Panc1 (cell line): ENCODE measurements around the gene MFF. TPM values are rescaled to one million over a fixed set of nuclear protein-coding genes. Genes with fewer than 3 reads are reported as not detected.

Source experiments
- ATAC-seq: fragments of 200-7000 bp; cut with Tn5 transposase; 2 replicates; pipeline ENCODE4 v1.9.1; 2020; ENCODE audit warnings: mild to moderate bottlenecking, moderate library complexity
- BruUV-seq: library from RNA; stranded (reverse); fragments of 400-500 nt; replicated peaks from 2 replicates; lab custom pipeline; 2021; lab: Mats Ljungman, UMichigan
- CTCF ChIA-PET: fragments of 300-600 bp; sonication (Branson Sonifier 250); formaldehyde crosslinking; loops from one replicate; lab custom pipeline; 2022; ENCODE audit warnings: antibody characterized with exemption; lab: Charles Lee
- POLR2A ChIA-PET: fragments of 300-600 bp; sonication (Branson Sonifier 250); formaldehyde crosslinking; loops from one replicate; lab custom pipeline; 2022; ENCODE audit warnings: antibody characterized with exemption; lab: Charles Lee
- DNase-seq: peaks from one replicate; pipeline ENCODE4 v3.0.0-alpha.2; 2010; ENCODE audit warnings: low read depth, low spot score
- H3K27ac ChIP-seq: 2 replicates; pipeline ENCODE4 v1.5.1; 2011; ENCODE audit warnings: mild to moderate bottlenecking, low read length, inconsistent platforms
- H3K27me3 ChIP-seq: fragments of 200-500 bp; sonication (Bioruptor generic); 2 replicates; pipeline ENCODE4 v1.6.0; 2014; ENCODE audit warnings: low read length, inconsistent platforms; ENCODE audit not compliant: control insufficient read depth, insufficient read depth
- H3K36me3 ChIP-seq: fragments of 200-500 bp; sonication (Bioruptor generic); 2 replicates; pipeline ENCODE4 v1.5.1; 2014; ENCODE audit warnings: inconsistent platforms, mild to moderate bottlenecking, low read length, moderate library complexity; ENCODE audit not compliant: control insufficient read depth, insufficient read depth
- H3K4me1 ChIP-seq: 2 replicates; pipeline ENCODE4 v1.5.1; 2011; ENCODE audit warnings: inconsistent platforms, mild to moderate bottlenecking, low read length, moderate library complexity; ENCODE audit not compliant: control insufficient read depth, insufficient read depth
- H3K4me3 ChIP-seq, 2 experiments: 2 replicates each; pipeline ENCODE4 v1.5.1; 2011 to 2012; ENCODE audit warnings: low read depth in 2 of 2, low read length in 2 of 2, mild to moderate bottlenecking in 2 of 2, inconsistent platforms in 1 of 2, moderate library complexity in 1 of 2
- H3K9me3 ChIP-seq: fragments of 200-500 bp; sonication (Bioruptor generic); 2 replicates; pipeline ENCODE4 v1.5.1; 2014; ENCODE audit warnings: low read depth, mild to moderate bottlenecking, inconsistent platforms, low read length, moderate library complexity; ENCODE audit not compliant: control insufficient read depth, insufficient read depth
- POLR2AphosphoS5 ChIP-seq: IDR thresholded peaks from 2 replicates; pipeline ENCODE4 v1.6.1; 2012; ENCODE audit warnings: mild to moderate bottlenecking, low read depth, low read length, moderate library complexity
- SIN3A ChIP-seq: IDR thresholded peaks from 2 replicates; pipeline ENCODE4 v1.6.1; 2012; ENCODE audit warnings: low read depth, mild to moderate bottlenecking, low read length, moderate library complexity, borderline replicate concordance; ENCODE audit not compliant: insufficient read depth
- TCF7L2 ChIP-seq: IDR thresholded peaks from 2 replicates; pipeline ENCODE4 v1.6.1; 2011; ENCODE audit warnings: mild to moderate bottlenecking, low read depth, low read length, inconsistent platforms
- in situ Hi-C: cut with HindIII; loops from 2 replicates; pipeline ENCODE4 v1.10.0; 2016; ENCODE audit warnings: low sequenced_read_pairs, low pct_unique_long_range_greater_than_20kb
- intact Hi-C: fragments of 100-400 bp; cut with micrococcal nuclease; formaldehyde crosslinking; loops from one replicate; pipeline ENCODE4 v1.10.0; 2022; ENCODE audit not compliant: unreplicated experiment
- total RNA-seq: library from RNA; stranded (reverse); gene quantifications from one replicate; pipeline ENCODE4 v1.2.1, GENCODE V29; 2021; ENCODE audit not compliant: unreplicated experiment
- TF ChIP-seq, protein P1 (sequence below): fragments of 450-650 bp; IDR thresholded peaks from 2 replicates; pipeline ENCODE4 v1.5.1; 2017; ENCODE audit warnings: mild to moderate bottlenecking
- TF ChIP-seq, protein P2 (sequence below), 2 experiments: IDR thresholded peaks; 2 replicates each; pipeline ENCODE4 v1.6.1; 2011 to 2012; ENCODE audit warnings: low read depth in 2 of 2, control low read depth in 1 of 2, low read length in 1 of 2, mild to moderate bottlenecking in 1 of 2, moderate library complexity in 1 of 2; ENCODE audit not compliant: insufficient read depth in 1 of 2

The MFF gene
- total RNA-seq, 1 experiment from 2014 or later, result 60.6 TPM

DNA sequence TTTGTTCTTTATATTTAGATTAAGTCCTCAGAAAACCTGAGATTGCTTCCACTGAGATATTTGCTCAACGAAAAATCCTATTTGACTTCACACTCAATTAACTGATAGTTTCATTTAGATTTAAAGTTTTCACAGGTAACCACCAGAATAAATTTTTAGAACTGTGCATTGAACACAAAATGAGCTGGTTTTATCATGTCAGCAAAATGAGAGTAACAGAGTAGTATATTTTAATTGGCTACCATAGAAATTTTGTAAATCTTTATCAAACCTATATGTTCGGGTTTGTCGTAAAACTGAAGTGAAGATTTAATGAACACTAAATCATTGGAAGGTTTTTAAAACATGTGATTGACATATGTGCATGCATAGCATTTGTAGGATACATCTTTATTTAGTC, 32.7 kb upstream of the MFF start:
- TF ChIP-seq, protein P1, sequence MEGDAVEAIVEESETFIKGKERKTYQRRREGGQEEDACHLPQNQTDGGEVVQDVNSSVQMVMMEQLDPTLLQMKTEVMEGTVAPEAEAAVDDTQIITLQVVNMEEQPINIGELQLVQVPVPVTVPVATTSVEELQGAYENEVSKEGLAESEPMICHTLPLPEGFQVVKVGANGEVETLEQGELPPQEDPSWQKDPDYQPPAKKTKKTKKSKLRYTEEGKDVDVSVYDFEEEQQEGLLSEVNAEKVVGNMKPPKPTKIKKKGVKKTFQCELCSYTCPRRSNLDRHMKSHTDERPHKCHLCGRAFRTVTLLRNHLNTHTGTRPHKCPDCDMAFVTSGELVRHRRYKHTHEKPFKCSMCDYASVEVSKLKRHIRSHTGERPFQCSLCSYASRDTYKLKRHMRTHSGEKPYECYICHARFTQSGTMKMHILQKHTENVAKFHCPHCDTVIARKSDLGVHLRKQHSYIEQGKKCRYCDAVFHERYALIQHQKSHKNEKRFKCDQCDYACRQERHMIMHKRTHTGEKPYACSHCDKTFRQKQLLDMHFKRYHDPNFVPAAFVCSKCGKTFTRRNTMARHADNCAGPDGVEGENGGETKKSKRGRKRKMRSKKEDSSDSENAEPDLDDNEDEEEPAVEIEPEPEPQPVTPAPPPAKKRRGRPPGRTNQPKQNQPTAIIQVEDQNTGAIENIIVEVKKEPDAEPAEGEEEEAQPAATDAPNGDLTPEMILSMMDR, result no peak
- TF ChIP-seq, protein P2, sequence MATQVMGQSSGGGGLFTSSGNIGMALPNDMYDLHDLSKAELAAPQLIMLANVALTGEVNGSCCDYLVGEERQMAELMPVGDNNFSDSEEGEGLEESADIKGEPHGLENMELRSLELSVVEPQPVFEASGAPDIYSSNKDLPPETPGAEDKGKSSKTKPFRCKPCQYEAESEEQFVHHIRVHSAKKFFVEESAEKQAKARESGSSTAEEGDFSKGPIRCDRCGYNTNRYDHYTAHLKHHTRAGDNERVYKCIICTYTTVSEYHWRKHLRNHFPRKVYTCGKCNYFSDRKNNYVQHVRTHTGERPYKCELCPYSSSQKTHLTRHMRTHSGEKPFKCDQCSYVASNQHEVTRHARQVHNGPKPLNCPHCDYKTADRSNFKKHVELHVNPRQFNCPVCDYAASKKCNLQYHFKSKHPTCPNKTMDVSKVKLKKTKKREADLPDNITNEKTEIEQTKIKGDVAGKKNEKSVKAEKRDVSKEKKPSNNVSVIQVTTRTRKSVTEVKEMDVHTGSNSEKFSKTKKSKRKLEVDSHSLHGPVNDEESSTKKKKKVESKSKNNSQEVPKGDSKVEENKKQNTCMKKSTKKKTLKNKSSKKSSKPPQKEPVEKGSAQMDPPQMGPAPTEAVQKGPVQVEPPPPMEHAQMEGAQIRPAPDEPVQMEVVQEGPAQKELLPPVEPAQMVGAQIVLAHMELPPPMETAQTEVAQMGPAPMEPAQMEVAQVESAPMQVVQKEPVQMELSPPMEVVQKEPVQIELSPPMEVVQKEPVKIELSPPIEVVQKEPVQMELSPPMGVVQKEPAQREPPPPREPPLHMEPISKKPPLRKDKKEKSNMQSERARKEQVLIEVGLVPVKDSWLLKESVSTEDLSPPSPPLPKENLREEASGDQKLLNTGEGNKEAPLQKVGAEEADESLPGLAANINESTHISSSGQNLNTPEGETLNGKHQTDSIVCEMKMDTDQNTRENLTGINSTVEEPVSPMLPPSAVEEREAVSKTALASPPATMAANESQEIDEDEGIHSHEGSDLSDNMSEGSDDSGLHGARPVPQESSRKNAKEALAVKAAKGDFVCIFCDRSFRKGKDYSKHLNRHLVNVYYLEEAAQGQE (IDR thresholded peaks at IDR 0.05; ENCODE audit: insufficient read depth in 1 of 2, low read depth in 2 of 2, low read length in 1 of 2), result no peak
- TF ChIP-seq SIN3A (no peak), TCF7L2 (no peak), POLR2AphosphoS5 (no peak)
- no peaks in the 10 kb centered on the region for H3K4me1 ChIP-seq
- H3K27ac ChIP-seq, result no peak overlapping the region
- BruUV-seq, result no TSS peak
- ChIA-PET POLR2A (no interaction called here), CTCF (no interaction called here)
- H3K27me3 ChIP-seq, result no peaks in the 10 kb centered on the region
- intact Hi-C loops, result no loop called here
- DNase-seq (no peak), ATAC-seq (no peak)
- H3K36me3 ChIP-seq, result no peaks in the 10 kb centered on the region
- no peak overlapping the region for H3K4me3 ChIP-seq
- H3K9me3 ChIP-seq, result no peaks in the 10 kb centered on the region
- in situ Hi-C loops, result no loop called here

DNA sequence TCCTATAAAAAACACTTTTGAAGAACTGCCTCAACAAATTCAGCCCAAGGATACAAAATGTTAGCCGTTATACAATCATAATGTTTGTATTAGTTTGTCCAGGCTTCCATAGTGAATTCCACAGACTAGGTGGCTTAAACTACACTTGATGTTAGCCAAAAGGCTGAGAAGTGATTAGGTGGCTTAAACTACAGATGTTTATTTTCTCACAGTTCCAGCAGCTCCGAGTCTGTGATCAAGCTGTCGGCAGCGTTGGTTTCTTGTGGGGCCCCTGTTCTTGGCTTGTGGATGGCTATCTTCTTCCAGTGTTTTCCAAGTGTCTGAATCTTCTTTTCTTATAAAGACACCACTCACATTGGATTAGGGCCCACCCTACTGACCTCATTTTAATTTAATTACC, 31.5 kb upstream of the MFF start:
- no peak overlapping the region for H3K27ac ChIP-seq
- ChIA-PET POLR2A (no interaction called here), CTCF (no interaction called here)
- ATAC-seq, result no peak
- no peaks in the 10 kb centered on the region for H3K36me3 ChIP-seq
- no peak for TF ChIP-seq TCF7L2
- no peak for TF ChIP-seq POLR2AphosphoS5
- TF ChIP-seq, protein P2 (IDR thresholded peaks at IDR 0.05; ENCODE audit: insufficient read depth in 1 of 2, low read depth in 2 of 2, low read length in 1 of 2), result no peak
- no peak for TF ChIP-seq SIN3A
- no peak overlapping the region for H3K4me3 ChIP-seq
- BruUV-seq, result no TSS peak
- H3K27me3 ChIP-seq, result no peaks in the 10 kb centered on the region
- no peaks in the 10 kb centered on the region for H3K9me3 ChIP-seq
- in situ Hi-C loops (no loop called here), intact Hi-C loops (no loop called here)
- H3K4me1 ChIP-seq, result no peaks in the 10 kb centered on the region
- no peak for DNase-seq
